HEK293 (cell line): ENCODE measurements around the gene CLDN6.

Experiments used
- CTCF ChIA-PET: fragments of 350-600 bp; formaldehyde crosslinking; extraction: SDS; loops from one replicate; lab custom pipeline; 2021; ENCODE audit warnings: antibody characterized with exemption; lab: Yijun Ruan, JAX
- POLR2A ChIA-PET: fragments of 300-600 bp; formaldehyde crosslinking; extraction: SDS; loops from one replicate; lab custom pipeline; 2020; ENCODE audit warnings: antibody characterized with exemption, inconsistent platforms; lab: Yijun Ruan, JAX
- H3K27ac ChIP-seq: fragments of 200-500 bp; sonication (Bioruptor generic); 2 replicates; pipeline ENCODE4 v1.5.1; 2014; ENCODE audit warnings: low read depth, low read length, control low read depth, inconsistent platforms; ENCODE audit errors: extremely low read depth
- H3K36me3 ChIP-seq, 2 experiments: fragments of 200-500 bp in 1 of 2; sonication (Bioruptor generic) in 1 of 2; 1 replicate in 1 of 2; 2 replicates in 1 of 2; pipeline ENCODE4 v1.5.1; 2014 to 2017; ENCODE audit warnings: inconsistent platforms in 2 of 2, low read length in 2 of 2; ENCODE audit not compliant: control insufficient read depth in 2 of 2, insufficient read depth in 1 of 2
- H3K4me1 ChIP-seq: fragments of 200-500 bp; sonication (Bioruptor generic); 2 replicates; pipeline ENCODE4 v1.5.1; 2014; ENCODE audit warnings: mild to moderate bottlenecking, low read length, inconsistent platforms; ENCODE audit not compliant: control insufficient read depth, insufficient read depth
- H3K4me3 ChIP-seq: 2 replicates; pipeline ENCODE4 v1.5.1; 2011; ENCODE audit warnings: low read depth, mild to moderate bottlenecking, control low read depth, low read length, moderate library complexity
- H3K9me3 ChIP-seq: fragments of 200-500 bp; sonication (Bioruptor generic); 2 replicates; pipeline ENCODE4 v1.5.1; 2014; ENCODE audit warnings: low read depth, low read length, inconsistent platforms; ENCODE audit not compliant: control insufficient read depth, insufficient read depth
- BCL11A ChIP-seq: fragments of 450-650 bp; formaldehyde crosslinking; IDR thresholded peaks from 2 replicates; pipeline ENCODE4 v1.5.1; 2016; ENCODE audit warnings: low read depth, missing biosample characterization, missing genetic modification characterization
- GLIS2 ChIP-seq: fragments of 450-650 bp; formaldehyde crosslinking; IDR thresholded peaks from 2 replicates; pipeline ENCODE4 v1.5.1; 2016; ENCODE audit warnings: missing biosample characterization, missing genetic modification characterization
- HIC1 ChIP-seq: fragments of 450-650 bp; formaldehyde crosslinking; IDR thresholded peaks from 2 replicates; pipeline ENCODE4 v1.5.1; 2016; ENCODE audit warnings: missing biosample characterization, missing genetic modification characterization
- KLF1 ChIP-seq: fragments of 450-650 bp; formaldehyde crosslinking; IDR thresholded peaks from 2 replicates; pipeline ENCODE4 v1.5.1; 2016; ENCODE audit warnings: missing biosample characterization, missing genetic modification characterization
- KLF17 ChIP-seq: fragments of 450-650 bp; formaldehyde crosslinking; IDR thresholded peaks from 2 replicates; pipeline ENCODE4 v1.5.1; 2016; ENCODE audit warnings: missing biosample characterization, missing genetic modification characterization
- KLF8 ChIP-seq: fragments of 450-650 bp; formaldehyde crosslinking; IDR thresholded peaks from 2 replicates; pipeline ENCODE4 v1.5.1; 2016; ENCODE audit warnings: missing biosample characterization, missing genetic modification characterization
- MZF1 ChIP-seq: fragments of 450-650 bp; formaldehyde crosslinking; IDR thresholded peaks from 2 replicates; pipeline ENCODE4 v1.5.1; 2017; ENCODE audit warnings: missing biosample characterization, missing genetic modification characterization, borderline replicate concordance
- PATZ1 ChIP-seq: fragments of 450-650 bp; formaldehyde crosslinking; IDR thresholded peaks from 2 replicates; pipeline ENCODE4 v1.5.1; 2016; ENCODE audit warnings: missing biosample characterization, missing genetic modification characterization
- SP2 ChIP-seq: fragments of 450-650 bp; formaldehyde crosslinking; IDR thresholded peaks from 2 replicates; pipeline ENCODE4 v1.5.1; 2016; ENCODE audit warnings: missing biosample characterization, missing genetic modification characterization
- TSHZ1 ChIP-seq: fragments of 450-650 bp; formaldehyde crosslinking; IDR thresholded peaks from 2 replicates; pipeline ENCODE4 v1.5.1; 2016; ENCODE audit warnings: missing biosample characterization, missing genetic modification characterization, borderline replicate concordance
- ZBTB21 ChIP-seq: fragments of 450-650 bp; formaldehyde crosslinking; IDR thresholded peaks from 2 replicates; pipeline ENCODE4 v1.5.1; 2017; ENCODE audit warnings: missing biosample characterization, missing genetic modification characterization
- ZFHX2 ChIP-seq: fragments of 450-650 bp; formaldehyde crosslinking; conservative IDR thresholded peaks from 2 replicates; pipeline ENCODE4 v1.5.1; 2016; ENCODE audit warnings: missing biosample characterization, missing genetic modification characterization
- ZIC2 ChIP-seq: fragments of 450-650 bp; formaldehyde crosslinking; IDR thresholded peaks from 2 replicates; pipeline ENCODE4 v1.5.1; 2016; ENCODE audit warnings: missing biosample characterization, missing genetic modification characterization
- ZNF155 ChIP-seq: fragments of 450-650 bp; formaldehyde crosslinking; IDR thresholded peaks from 2 replicates; pipeline ENCODE4 v1.5.1; 2016; ENCODE audit warnings: missing biosample characterization, missing genetic modification characterization
- ZNF248 ChIP-seq: fragments of 450-650 bp; formaldehyde crosslinking; IDR thresholded peaks from 2 replicates; pipeline ENCODE4 v1.5.1; 2017; ENCODE audit warnings: missing biosample characterization, missing genetic modification characterization
- ZNF280C ChIP-seq: fragments of 450-650 bp; formaldehyde crosslinking; IDR thresholded peaks from 2 replicates; pipeline ENCODE4 v1.5.1; 2016; ENCODE audit warnings: missing biosample characterization, missing genetic modification characterization
- ZNF366 ChIP-seq: fragments of 450-650 bp; formaldehyde crosslinking; conservative IDR thresholded peaks from 2 replicates; pipeline ENCODE4 v1.5.1; 2016; ENCODE audit warnings: missing biosample characterization, missing genetic modification characterization
- ZNF394 ChIP-seq: fragments of 450-650 bp; formaldehyde crosslinking; IDR thresholded peaks from 2 replicates; pipeline ENCODE4 v1.5.1; 2016; ENCODE audit warnings: missing biosample characterization, missing genetic modification characterization, mild to moderate bottlenecking, moderate library complexity, borderline replicate concordance
- ZNF501 ChIP-seq: fragments of 450-650 bp; formaldehyde crosslinking; IDR thresholded peaks from 2 replicates; pipeline ENCODE4 v1.5.1; 2016; ENCODE audit warnings: missing biosample characterization, missing genetic modification characterization
- ZNF544 ChIP-seq: fragments of 450-650 bp; formaldehyde crosslinking; IDR thresholded peaks from 2 replicates; pipeline ENCODE4 v1.5.0; 2017; ENCODE audit warnings: missing biosample characterization, missing genetic modification characterization
- ZNF596 ChIP-seq: fragments of 450-650 bp; IDR thresholded peaks from 2 replicates; pipeline ENCODE4 v1.5.0; 2018; ENCODE audit warnings: missing biosample characterization, mild to moderate bottlenecking, missing genetic modification characterization, moderate library complexity
- ZXDB ChIP-seq: fragments of 450-650 bp; formaldehyde crosslinking; IDR thresholded peaks from 2 replicates; pipeline ENCODE4 v1.5.1; 2016; ENCODE audit warnings: missing biosample characterization, missing genetic modification characterization

The CLDN6 gene

GRCh38 chr16:3022684-3023414 is 4.9 kb upstream of the CLDN6 start (continued):
- TF ChIP-seq ZNF394 (tag by site-specific recombination) (no peak), KLF17 (tag by site-specific recombination) (no peak), BCL11A (tag by site-specific recombination) (peak; percentile 52; the same call in 1 of the 2 replicates), SP2 (tag by site-specific recombination) (peak; percentile 33; the same call in 1 of the 2 replicates), ZIC2 (tag by site-specific recombination) (peak; percentile 23), HIC1 (tag by site-specific recombination) (0 out of 2 replicates have a peak, but pooled peaks have one; percentile 68), ZNF248 (tag by site-specific recombination) (no peak), GLIS2 (tag by site-specific recombination) (peak; percentile 71), PATZ1 (tag by site-specific recombination) (0 out of 2 replicates have a peak, but pooled peaks have one; percentile 32)

- ChIA-PET CTCF (interaction anchor here (0.7 to 4.1 kb wide), 6 partner anchors 9 to 148 kb away, joined by 3 to 41 read pairs (median 4); no protein-coding TSS in a partner anchor), POLR2A (interaction anchor here (0.6 to 11.9 kb wide), 8 partner anchors 10 to 150 kb away, joined by 3 to 247 read pairs (median 6); partner anchors contain the start of genes KREMEN2 and PAQR4)
- H3K4me1 ChIP-seq: peaks cover 21% of the 10 kb centered on the region
- peak overlapping the region; percentile 75 for H3K4me3 ChIP-seq
- no peaks in the 10 kb centered on the region for H3K9me3 ChIP-seq
- H3K27ac ChIP-seq: peak overlapping the region; percentile 54
- H3K36me3 ChIP-seq: peaks cover 0 to 20% of the 10 kb centered on the region in 2 experiments; a peak in 1 of 3 replicates
- TF ChIP-seq ZNF596 (no peak), ZFHX2 (tag by site-specific recombination) (peak; percentile 57; the same call in 1 of the 2 replicates), ZNF501 (tag by site-specific recombination) (no peak), KLF1 (no peak), ZXDB (tag by site-specific recombination) (no peak; the same call in 1 of the 2 replicates), GLIS2 (tag by site-specific recombination) (peak; percentile 68; the same call in 1 of the 2 replicates), ZNF155 (tag by site-specific recombination) (no peak), TSHZ1 (no peak), ZNF366 (peak; percentile 68), ZNF544 (tag by site-specific recombination) (no peak), MZF1 (tag by site-specific recombination) (peak; percentile 59; the same call in 1 of the 2 replicates), KLF8 (tag by site-specific recombination) (peak; percentile 67), ZNF280C (tag by site-specific recombination) (no peak), ZBTB21 (tag by site-specific recombination) (0 out of 2 replicates have a peak, but pooled peaks have one; percentile 22)
Observed at GRCh38 chr16:3022208-3022683, 4.3 kb upstream of the CLDN6 start.
